GM23248 (cell line): ENCODE data around the gene QSER1.
"Not testable (repeated sequence)": the region's sequence is repeated elsewhere in the genome, so short reads cannot be mapped to it uniquely, and the experiment has no call there.

Source experiments
- EZH2 ChIP-seq: fragments of 200-600 bp; sonication (generic); IDR thresholded peaks from 2 replicates; pipeline ENCODE4 v1.6.1; 2018; ENCODE audit warnings: antibody characterized with exemption, mild to moderate bottlenecking; ENCODE audit not compliant: insufficient read depth, poor library complexity, severe bottlenecking
- EZH2phosphoT487 ChIP-seq: fragments of 200-600 bp; sonication (generic); IDR thresholded peaks from 2 replicates; pipeline ENCODE4 v1.6.1; 2018; ENCODE audit warnings: antibody characterized with exemption, moderate library complexity, mild to moderate bottlenecking, low read depth; ENCODE audit not compliant: insufficient read depth

DNA sequence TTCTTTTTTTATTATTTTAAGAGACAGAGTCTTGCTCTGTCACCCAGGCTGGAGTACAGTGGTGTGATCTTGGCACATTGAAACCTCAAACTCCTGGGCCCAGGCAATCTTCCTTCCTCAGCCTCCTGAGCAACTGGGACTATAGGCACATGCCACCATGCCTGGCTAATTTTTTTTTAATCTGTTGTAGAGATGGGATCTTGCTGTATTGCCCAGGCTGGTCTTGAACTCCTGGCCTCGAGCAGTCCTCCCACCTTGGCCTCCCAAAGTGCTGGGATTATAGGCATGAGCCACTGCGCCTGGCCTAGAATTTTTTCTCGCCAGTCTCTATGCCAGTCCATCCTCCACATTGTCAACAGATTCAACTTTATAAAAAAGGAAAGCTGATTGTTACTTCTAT, 44.7 kb downstream of the QSER1 start:
- TF ChIP-seq EZH2phosphoT487, EZH2: not testable (repeated sequence)
